UCSD-AML1 (cell line): Measurements from ENCODE around the gene GDF11.

Experiments
- DNase-seq: peaks from one replicate; lab custom pipeline; 2025; ENCODE audit not compliant: unreplicated experiment; lab: John Stamatoyannopoulos, UW

Gene GDF11

GRCh38 chr12:55780685-55781084 lies 37.8 kb downstream of the GDF11 start:
- no peak for DNase-seq

GRCh38 chr12:55788546-55788945 lies 45.6 kb downstream of the GDF11 start:
- DNase-seq: no peak

GRCh38 chr12:55789171-55789570 lies 46.2 kb downstream of the GDF11 start:
- no peak for DNase-seq

GRCh38 chr12:55789893-55790292 lies 47.0 kb downstream of the GDF11 start:
- no peak for DNase-seq

GRCh38 chr12:55795950-55796349 lies 53.0 kb downstream of the GDF11 start:
- DNase-seq: no peak

- DNase-seq: peak; percentile 10
Observed at GRCh38 chr12:55797068-55797467, 54.1 kb downstream of the GDF11 start.

- no peak for DNase-seq
Observed at GRCh38 chr12:55797550-55797949, 54.6 kb downstream of the GDF11 start.
